WTC11 (cell line): ENCODE data around the gene HAUS2.

Source experiments
- ATF3 ChIP-seq: sonication (generic); formaldehyde crosslinking; conservative IDR thresholded peaks from 2 replicates; pipeline ENCODE4 v1.8.1; 2022; ENCODE audit warnings: mild to moderate bottlenecking, missing genetic modification reagents
- CTCF ChIP-seq: fragments of 200-600 bp; IDR thresholded peaks from 2 replicates; pipeline ENCODE4 v1.8.0; 2022; ENCODE audit warnings: antibody characterized with exemption
- E2F5 ChIP-seq: sonication (generic); formaldehyde crosslinking; IDR thresholded peaks from 2 replicates; pipeline ENCODE4 v1.8.1; 2022; ENCODE audit warnings: mild to moderate bottlenecking, moderate library complexity, missing genetic modification reagents
- TEAD4 ChIP-seq: sonication (generic); formaldehyde crosslinking; IDR thresholded peaks from 2 replicates; pipeline ENCODE4 v1.8.0; 2022; ENCODE audit warnings: mild to moderate bottlenecking, missing genetic modification reagents
- ZBTB21 ChIP-seq: sonication (generic); formaldehyde crosslinking; IDR thresholded peaks from 2 replicates; pipeline ENCODE4 v1.8.1; 2023; ENCODE audit warnings: mild to moderate bottlenecking, missing genetic modification reagents, borderline replicate concordance
- ZNF232 ChIP-seq: sonication (generic); formaldehyde crosslinking; IDR thresholded peaks from 2 replicates; pipeline ENCODE4 v1.8.0; 2022; ENCODE audit warnings: mild to moderate bottlenecking, missing genetic modification reagents

DNA sequence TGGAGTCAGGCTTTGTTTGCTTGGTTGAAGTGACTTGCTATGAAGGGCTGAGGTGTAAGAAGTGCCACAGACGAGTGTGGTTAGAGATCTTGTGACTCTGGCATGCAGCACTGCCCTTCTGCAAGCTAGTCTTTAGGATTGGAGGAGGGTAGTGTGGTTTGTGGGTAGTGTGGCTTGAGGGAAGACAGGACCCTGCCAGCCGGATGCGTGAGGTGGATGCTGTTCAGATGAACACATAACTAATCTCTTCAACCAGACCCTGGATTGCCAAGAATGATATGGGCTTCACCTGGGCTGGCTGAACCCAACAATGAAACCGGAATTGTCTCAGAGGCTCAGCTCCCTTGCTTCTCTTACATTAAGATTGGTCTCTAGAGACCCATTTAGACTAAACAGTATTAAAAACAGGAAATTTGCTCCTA is 59.5 kb downstream of the HAUS2 start:
- no peak for TF ChIP-seq CTCF
- TF ChIP-seq TEAD4 (CRISPR knock-in tag) = no peak
- no peak for TF ChIP-seq E2F5 (CRISPR knock-in tag)
- no peak for TF ChIP-seq ATF3 (CRISPR knock-in tag)
- TF ChIP-seq ZNF232 (CRISPR knock-in tag) = no peak
- no peak for TF ChIP-seq ZBTB21
